IMR-90 (cell line): ENCODE measurements around the gene GNG7. TPM values are rescaled to one million over a fixed set of nuclear protein-coding genes. Genes with fewer than 3 reads are reported as not detected.

Experiments
- ATAC-seq: fragments of 200-7000 bp; cut with Tn5 transposase; 2 replicates; pipeline ENCODE4 v1.9.1; 2020; ENCODE audit warnings: low read depth, mild to moderate bottlenecking, moderate library complexity
- BruUV-seq: library from RNA; stranded (reverse); fragments of 400-500 nt; replicated peaks from 2 replicates; lab custom pipeline; 2021; lab: Mats Ljungman, UMichigan
- CTCF ChIA-PET: fragments of 300-600 bp; formaldehyde crosslinking; extraction: SDS; loops from one replicate; lab custom pipeline; 2021; ENCODE audit warnings: antibody characterized with exemption; lab: Yijun Ruan, JAX
- POLR2A ChIA-PET: fragments of 300-600 bp; sonication (Branson Sonifier 250); formaldehyde crosslinking; loops from one replicate; lab custom pipeline; 2022; ENCODE audit warnings: antibody characterized with exemption; ENCODE audit not compliant: unreplicated experiment; lab: Charles Lee
- DNase-seq: peaks from one replicate; pipeline ENCODE4 v3.0.0; 2013
- H2AFZ ChIP-seq: replicated peaks from 2 replicates; pipeline ENCODE3; 2013; ENCODE audit warnings: low read length, mild to moderate bottlenecking; ENCODE audit not compliant: poor library complexity
- H2AK5ac ChIP-seq: 2 replicates; pipeline ENCODE4 v1.6.1; 2013; ENCODE audit warnings: low read depth, low read length, inconsistent platforms
- H2AK9ac ChIP-seq: replicated peaks from 2 replicates; pipeline ENCODE3; 2013; ENCODE audit warnings: mild to moderate bottlenecking, low read depth, low read length, moderate library complexity; ENCODE audit not compliant: poor library complexity
- H2BK120ac ChIP-seq: 2 replicates; pipeline ENCODE4 v1.6.1; 2013; ENCODE audit warnings: low read depth, low read length, inconsistent platforms
- H2BK15ac ChIP-seq: 3 replicates; pipeline ENCODE4 v1.6.1; 2013; ENCODE audit warnings: low read depth, low read length, inconsistent platforms
- H2BK20ac ChIP-seq: 2 replicates; pipeline ENCODE4 v1.6.1; 2013; ENCODE audit warnings: low read depth, mild to moderate bottlenecking, inconsistent platforms, low read length, moderate library complexity
- H2BK5ac ChIP-seq: 2 replicates; pipeline ENCODE4 v1.6.1; 2013; ENCODE audit warnings: mild to moderate bottlenecking, low read depth, low read length, inconsistent platforms; ENCODE audit not compliant: poor library complexity, severe bottlenecking
- H3K14ac ChIP-seq: replicated peaks from 2 replicates; pipeline ENCODE4 v1.6.1; 2013; ENCODE audit warnings: low read depth, low read length, inconsistent platforms
- H3K18ac ChIP-seq: 2 replicates; pipeline ENCODE4 v1.6.1; 2013; ENCODE audit warnings: low read depth, low read length, control low read depth
- H3K23ac ChIP-seq: 2 replicates; pipeline ENCODE4 v1.6.1; 2013; ENCODE audit warnings: low read depth, low read length, inconsistent platforms
- H3K27ac ChIP-seq: 2 replicates; pipeline ENCODE4 v1.5.1; 2013; ENCODE audit warnings: mild to moderate bottlenecking, control low read depth, low read length; ENCODE audit not compliant: insufficient read depth
- H3K27me3 ChIP-seq: 2 replicates; pipeline ENCODE4 v1.6.1; 2013; ENCODE audit warnings: low read length; ENCODE audit not compliant: control insufficient read depth, insufficient read depth
- H3K36me3 ChIP-seq: 2 replicates; pipeline ENCODE4 v1.6.1; 2013; ENCODE audit warnings: low read length, mixed read lengths; ENCODE audit not compliant: control insufficient read depth, insufficient read depth
- H3K4ac ChIP-seq: 2 replicates; pipeline ENCODE4 v1.6.1; 2013; ENCODE audit warnings: low read depth, low read length, inconsistent platforms
- H3K4me1 ChIP-seq: 2 replicates; pipeline ENCODE4 v1.6.1; 2013; ENCODE audit warnings: low read length, mixed read lengths; ENCODE audit not compliant: control insufficient read depth, insufficient read depth
- H3K4me2 ChIP-seq: 2 replicates; pipeline ENCODE4 v1.6.1; 2013; ENCODE audit warnings: low read depth, mild to moderate bottlenecking, control low read depth, low read length, moderate library complexity
- H3K4me3 ChIP-seq: 2 replicates; pipeline ENCODE4 v1.5.1; 2013; ENCODE audit warnings: low read depth, mild to moderate bottlenecking, control low read depth, low read length, moderate library complexity; ENCODE audit not compliant: insufficient read depth
- H3K56ac ChIP-seq: 2 replicates; pipeline ENCODE4 v1.6.1; 2013; ENCODE audit warnings: low read length, inconsistent platforms; ENCODE audit not compliant: insufficient read depth; ENCODE audit errors: extremely low read depth
- H3K79me1 ChIP-seq, 2 experiments: 2 replicates each; pipeline ENCODE4 v1.6.1; 2013; ENCODE audit warnings: low read length in 2 of 2, inconsistent platforms in 1 of 2, low read depth in 1 of 2
- H3K9ac ChIP-seq: 2 replicates; pipeline ENCODE4 v1.6.1; 2013; ENCODE audit warnings: low read depth, low read length, control low read depth
- H3K9me1 ChIP-seq: 2 replicates; pipeline ENCODE4 v1.6.1; 2013; ENCODE audit warnings: low read length, inconsistent platforms; ENCODE audit not compliant: insufficient read depth
- H3K9me3 ChIP-seq: 2 replicates; pipeline ENCODE4 v1.6.1; 2013; ENCODE audit warnings: low read length; ENCODE audit not compliant: control insufficient read depth, insufficient read depth
- H4K20me1 ChIP-seq: 2 replicates; pipeline ENCODE4 v1.6.1; 2013; ENCODE audit warnings: low read length, inconsistent platforms; ENCODE audit not compliant: insufficient read depth
- H4K5ac ChIP-seq: 2 replicates; pipeline ENCODE4 v1.6.1; 2013; ENCODE audit warnings: mild to moderate bottlenecking, low read depth, low read length, control low read depth
- H4K8ac ChIP-seq, 2 experiments: 2 replicates each; pipeline ENCODE4 v1.6.1; 2013; ENCODE audit warnings: low read depth in 2 of 2, low read length in 2 of 2, control low read depth in 1 of 2, inconsistent platforms in 1 of 2
- H4K91ac ChIP-seq: 2 replicates; pipeline ENCODE4 v1.6.1; 2013; ENCODE audit warnings: low read depth, low read length, inconsistent platforms; ENCODE audit not compliant: insufficient read depth
- BHLHE40 ChIP-seq: fragments of 150-350 bp; IDR thresholded peaks from 2 replicates; pipeline ENCODE4 v1.6.1; 2016; ENCODE audit warnings: mild to moderate bottlenecking, low read depth, low read length
- CEBPB ChIP-seq: IDR thresholded peaks from 2 replicates; pipeline ENCODE4 v1.6.1; 2012; ENCODE audit warnings: low read depth, low read length, improper control_type of control experiment
- CHD1 ChIP-seq: IDR thresholded peaks from 2 replicates; pipeline ENCODE4 v1.6.1; 2012; ENCODE audit warnings: low read depth, low read length, improper control_type of control experiment
- ELK1 ChIP-seq: fragments of 150-350 bp; IDR thresholded peaks from 2 replicates; pipeline ENCODE4 v1.6.1; 2016; ENCODE audit warnings: low read depth, mild to moderate bottlenecking, low read length, moderate library complexity, borderline replicate concordance
- FOS ChIP-seq: fragments of 150-350 bp; IDR thresholded peaks from 2 replicates; pipeline ENCODE4 v1.6.1; 2016; ENCODE audit warnings: low read depth, low read length
- MAFK ChIP-seq: IDR thresholded peaks from 2 replicates; pipeline ENCODE4 v1.6.1; 2012; ENCODE audit warnings: low read depth, low read length, improper control_type of control experiment
- MXI1 ChIP-seq: IDR thresholded peaks from 2 replicates; pipeline ENCODE4 v1.6.1; 2012; ENCODE audit warnings: low read depth, mild to moderate bottlenecking, low read length, moderate library complexity, borderline replicate concordance
- NFE2L2 ChIP-seq: fragments of 150-350 bp; IDR thresholded peaks from 2 replicates; pipeline ENCODE4 v1.6.1; 2016; ENCODE audit warnings: low read depth, mild to moderate bottlenecking, low read length
- POLR2A ChIP-seq: IDR thresholded peaks from 2 replicates; pipeline ENCODE4 v1.6.1; 2012; ENCODE audit warnings: mild to moderate bottlenecking, low read depth, low read length
- RAD21 ChIP-seq: IDR thresholded peaks from 2 replicates; pipeline ENCODE4 v1.6.1; 2012; ENCODE audit warnings: low read length, improper control_type of control experiment
- RCOR1 ChIP-seq: IDR thresholded peaks from 2 replicates; pipeline ENCODE4 v1.6.1; 2012; ENCODE audit warnings: mild to moderate bottlenecking, low read length, improper control_type of control experiment; ENCODE audit not compliant: insufficient replicate concordance
- RFX5 ChIP-seq: IDR thresholded peaks from 2 replicates; pipeline ENCODE4 v1.8.0; 2012; ENCODE audit warnings: low read depth, mild to moderate bottlenecking, low read length, moderate library complexity
- USF2 ChIP-seq: fragments of 150-350 bp; IDR thresholded peaks from 2 replicates; pipeline ENCODE4 v1.6.1; 2017; ENCODE audit warnings: mild to moderate bottlenecking, antibody characterized with exemption, low read length, low read depth
- WGBS, 2 experiments: methylation state at CpG; one replicate each; pipeline versions ENCODE4 v1.1.5 to v1.1.7; 2013; ENCODE audit warnings: missing lambda C conversion rate in 2 of 2; ENCODE audit not compliant: insufficient read length in 1 of 2; ENCODE audit errors: extremely low coverage in 2 of 2; 5-methylcytosine and 5-hydroxymethylcytosine counted together
- dilution Hi-C: fragments of 300-500 bp; cut with HindIII; formaldehyde crosslinking; loops from one replicate; pipeline ENCODE4 v1.14.3; 2018; ENCODE audit warnings: low sequenced_read_pairs; ENCODE audit not compliant: unreplicated experiment
- in situ Hi-C: fragments of 300-500 bp; cut with MboI; formaldehyde crosslinking; loops from 3 replicates; pipeline ENCODE4 v1.14.3; 2019; ENCODE audit warnings: low sequenced_read_pairs, inconsistent platforms, mixed read lengths
- intact Hi-C: fragments of 100-400 bp; cut with micrococcal nuclease; formaldehyde crosslinking; loops from 2 replicates; pipeline ENCODE4 v1.10.0; 2022
- polyA plus RNA-seq, 3 experiments: library from polyadenylated mRNA; depleted of rRNA; stranded (reverse); fragments of >200 nt; gene quantifications; 2 replicates each; pipeline ENCODE4 v1.2.3, GENCODE V29; 2012; ENCODE audit warnings: low replicate concordance in 1 of 3
- total RNA-seq: library from RNA; depleted of rRNA; stranded (reverse); fragments of >200 nt; gene quantifications from 2 replicates; pipeline ENCODE4 v1.2.3, GENCODE V29; 2012

Gene GNG7
- total and polyA plus RNA-seq, 2 of the 4 experiments (the other 2 are of a cell fraction) = under 0.01 to 0.21 TPM

GRCh38 chr19:2543463-2544442, 158.7 kb downstream of the GNG7 start:
- CTCF ChIA-PET = interaction anchor here (1.0 to 1.2 kb wide), 3 partner anchors 20 to 70 kb away, joined by 3 read pairs; partner anchors contain the start of gene GADD45B
- Histone ChIP-seq H3K9me3 (no peaks in the 10 kb centered on the region), H2AK9ac (peak overlapping the region; percentile 33), H4K5ac (peak overlapping the region; percentile 60), H2AFZ (peak overlapping the region; percentile 85), H3K23ac (peak overlapping the region; percentile 88), H2BK5ac (peak overlapping the region; percentile 89), H3K36me3 (no peaks in the 10 kb centered on the region), H3K4me2 (peak overlapping the region; percentile 75), H3K79me1 (peaks cover 4 to 35% of the 10 kb centered on the region in 2 experiments; a peak in 3 of 4 replicates), H2AK5ac (peak overlapping the region; percentile 80), H4K91ac (peak overlapping the region; percentile 87), H2BK120ac (peak overlapping the region; percentile 92), H3K9me1 (peaks cover 9% of the 10 kb centered on the region), H3K4me3 (peak overlapping the region; percentile 5; the same call in 1 of the 2 replicates), H3K27ac (peak overlapping the region; percentile 92), H3K14ac (peak overlapping the region; percentile 83), H4K8ac (peak overlapping the region; percentile 45 to 90), H3K18ac (peak overlapping the region; percentile 86), H3K4me1 (peaks cover 33% of the 10 kb centered on the region), H3K56ac (peak overlapping the region; percentile 95), H3K27me3 (no peaks in the 10 kb centered on the region), H4K20me1 (no peaks in the 10 kb centered on the region), H3K9ac (peak overlapping the region; percentile 61), H2BK15ac (peak overlapping the region; percentile 69; the same call in 2 of the 3 replicates), H2BK20ac (peak overlapping the region; percentile 80), H3K4ac (peak overlapping the region; percentile 83)
- POLR2A ChIA-PET = interaction anchor here (0.5 to 2.8 kb wide), 4 partner anchors 18 to 608 kb away, joined by 3 to 17 read pairs (median 10); partner anchors contain the start of gene GADD45B
- ATAC-seq (peak; percentile 83), DNase-seq (peak; percentile 98)
- dilution Hi-C loops (no loop called here), intact Hi-C loops (loop anchor here (1.0 kb wide), 3 partner anchors 36 to 67 kb away; partner anchors contain the start of gene GADD45B), in situ Hi-C loops (no loop called here)
- 0% methylated on average over 12 of the region's 36 CpGs; no CpG with 5 or more reads in 1 of the 2 experiments for WGBS, 2 experiments
- BruUV-seq = no TSS peak
- no peak for TF ChIP-seq RFX5
- no peak for TF ChIP-seq ELK1
- peak; percentile 66 for TF ChIP-seq RAD21
- TF ChIP-seq CEBPB = no peak
- no peak for TF ChIP-seq CHD1
- TF ChIP-seq USF2 = no peak
- TF ChIP-seq POLR2A = no peak
- peak; percentile 12 for TF ChIP-seq RCOR1
- peak; percentile 65 for TF ChIP-seq MAFK
- TF ChIP-seq BHLHE40 = peak; percentile 94
- peak; percentile 95 for TF ChIP-seq FOS
- peak; percentile 51; the same call in 1 of the 2 replicates for TF ChIP-seq NFE2L2
- TF ChIP-seq MXI1 = peak; percentile 53; the same call in 1 of the 2 replicates
